GM21529 (cell line): ENCODE results near the gene TRABD2A.
"Not testable (repeated sequence)": the region's sequence is repeated elsewhere in the genome, so short reads cannot be mapped to it uniquely, and the experiment has no call there.

Experiments used
- ATAC-seq: cut with Tn5 transposase; IDR thresholded peaks from one replicate; pipeline ENCODE4 v1.9.1; 2021; ENCODE audit not compliant: unreplicated experiment

TRABD2A gene

DNA sequence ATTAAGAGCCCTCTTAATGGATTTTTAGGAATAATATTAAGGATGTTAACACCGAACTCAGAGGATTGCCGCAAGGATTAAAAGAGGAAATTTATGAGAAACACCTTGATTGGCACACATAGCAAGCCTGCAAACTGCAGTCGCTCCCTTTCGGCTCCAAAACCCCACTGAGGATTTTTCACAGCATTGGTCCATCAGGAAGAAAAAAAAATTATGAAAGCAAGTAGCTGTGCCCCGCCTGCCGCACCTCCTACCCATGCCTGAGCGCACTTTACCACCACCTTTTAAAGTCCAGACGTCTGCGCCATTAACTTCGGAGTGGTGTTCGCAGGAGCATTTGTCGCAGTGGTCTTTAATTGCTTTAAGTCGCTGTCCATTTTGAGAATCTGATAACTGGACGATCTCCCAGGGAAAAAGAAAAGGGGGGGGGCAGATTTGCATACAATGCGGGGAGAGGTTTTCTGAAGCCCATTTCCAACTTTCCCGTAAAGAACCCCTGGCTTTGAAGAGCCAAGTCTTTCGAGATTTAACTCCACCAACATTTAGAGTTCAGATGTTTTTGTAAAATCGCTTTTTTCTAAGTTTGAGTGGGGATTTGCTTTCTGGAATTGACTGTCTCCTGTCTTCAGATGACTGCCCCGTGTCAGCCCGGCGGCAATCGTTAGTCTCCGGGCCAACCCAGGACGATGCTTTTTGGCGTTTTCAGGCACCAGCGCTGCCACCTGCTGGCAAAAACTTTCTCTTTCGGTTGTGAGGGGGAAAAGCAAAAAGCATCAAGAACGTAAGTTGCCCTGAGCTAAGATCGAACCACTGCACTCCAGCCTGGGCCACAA is 913 bp upstream of the TRABD2A start:
- peak; percentile 63 for ATAC-seq

DNA sequence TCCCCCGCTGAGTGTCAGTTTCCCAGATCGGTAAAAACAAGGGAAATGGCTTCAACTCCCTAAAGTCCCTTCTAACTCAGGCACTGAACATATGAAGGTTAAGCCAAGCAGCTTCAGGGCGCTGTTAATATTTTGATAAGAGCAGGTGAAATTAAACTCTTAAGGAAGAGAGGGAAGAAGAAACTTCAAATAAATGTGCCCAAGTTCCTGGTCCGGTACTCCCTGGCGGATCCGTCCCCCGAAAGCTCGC is 564 bp downstream of the TRABD2A start:
- no peak for ATAC-seq

DNA sequence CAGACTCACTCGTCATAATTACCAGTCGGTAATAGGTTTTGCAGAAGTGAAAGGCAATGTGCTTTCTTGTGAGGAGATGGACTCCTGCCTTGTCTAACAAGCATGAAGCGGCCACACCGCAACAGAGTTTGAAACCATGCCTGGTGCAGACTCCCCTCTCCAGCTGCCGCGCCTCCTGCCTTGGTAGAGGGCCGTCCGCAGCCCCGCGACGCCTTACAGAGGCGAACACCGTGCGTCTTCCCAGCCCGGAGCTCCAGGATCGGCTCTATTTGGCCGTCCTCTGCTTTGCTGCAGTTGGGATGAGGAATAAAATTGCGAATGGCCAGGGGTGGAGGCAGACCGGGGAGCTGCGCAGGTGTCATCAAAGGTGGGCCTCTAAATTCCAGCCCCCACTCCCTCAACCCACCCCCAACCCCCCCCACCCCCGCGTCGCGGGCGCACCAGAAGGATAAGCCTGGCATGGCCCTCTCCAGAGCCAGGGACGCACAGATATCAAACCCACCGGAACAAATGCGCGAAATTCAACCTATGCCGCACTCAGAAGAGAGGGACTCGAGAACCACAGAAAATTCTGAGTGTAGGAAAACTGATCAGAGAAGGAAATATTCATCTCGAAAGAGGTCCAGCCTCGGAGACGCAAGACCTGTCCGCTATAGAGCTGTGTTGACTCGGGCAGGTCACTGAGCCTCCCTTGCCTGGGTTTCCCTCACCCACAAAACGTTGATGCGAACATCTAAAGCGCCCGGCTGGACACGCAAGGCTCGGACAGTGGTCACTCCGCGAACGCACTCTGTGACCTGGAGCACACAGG is 1.1 kb downstream of the TRABD2A start:
- peak; percentile 49 for ATAC-seq

DNA sequence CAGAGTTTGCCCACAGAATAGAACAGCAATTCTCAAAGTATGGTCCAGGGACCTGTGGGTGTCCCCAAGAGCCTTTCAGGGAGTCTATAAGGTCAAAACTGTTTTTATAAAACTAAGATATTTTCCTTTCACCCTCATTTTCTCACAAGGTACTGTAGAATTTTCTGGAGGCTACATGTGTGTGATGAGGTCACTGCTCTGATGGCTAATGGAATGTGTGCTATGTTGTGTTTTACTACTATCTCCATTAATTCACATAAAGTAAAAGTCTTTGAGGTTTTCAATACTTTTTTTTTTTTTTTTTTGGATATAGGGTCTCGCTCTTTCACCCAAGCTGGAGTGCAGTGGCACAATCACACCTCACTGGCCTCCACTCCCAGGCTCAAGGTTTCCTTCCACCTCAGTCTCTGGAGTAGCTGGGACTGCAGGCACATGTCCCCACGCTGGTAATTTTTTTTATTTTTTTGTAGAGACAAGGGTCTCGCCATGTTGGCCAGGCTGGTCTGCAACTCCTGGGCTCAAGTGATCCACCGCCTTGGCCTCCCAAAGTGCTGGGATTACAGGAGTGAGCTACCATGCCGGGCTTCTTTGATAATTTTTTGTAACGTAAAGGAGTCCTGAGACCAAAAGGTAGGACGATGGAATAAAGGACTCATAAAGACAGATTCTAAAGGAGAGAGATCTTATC is 1.8 kb downstream of the TRABD2A start:
- no peak for ATAC-seq

DNA sequence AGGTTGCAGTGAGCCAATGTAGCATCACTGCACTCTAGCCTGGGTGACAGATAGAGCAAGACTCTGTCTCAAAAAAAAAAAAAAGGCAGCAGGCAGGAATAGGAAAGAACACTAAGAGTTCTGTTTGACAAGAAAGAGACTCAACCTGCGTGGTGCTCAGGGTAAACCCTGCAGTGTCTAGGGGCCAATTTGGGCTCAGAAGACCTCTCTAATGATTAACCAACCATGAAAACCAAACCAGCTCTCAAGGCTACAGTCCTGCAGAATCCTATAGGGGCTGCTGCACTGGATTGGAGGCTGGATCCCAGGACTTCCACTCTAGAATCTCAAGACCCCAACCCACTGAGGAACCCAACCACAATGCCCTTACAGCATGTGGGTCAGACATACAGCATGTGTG is 2.4 kb downstream of the TRABD2A start:
- ATAC-seq: no peak

DNA sequence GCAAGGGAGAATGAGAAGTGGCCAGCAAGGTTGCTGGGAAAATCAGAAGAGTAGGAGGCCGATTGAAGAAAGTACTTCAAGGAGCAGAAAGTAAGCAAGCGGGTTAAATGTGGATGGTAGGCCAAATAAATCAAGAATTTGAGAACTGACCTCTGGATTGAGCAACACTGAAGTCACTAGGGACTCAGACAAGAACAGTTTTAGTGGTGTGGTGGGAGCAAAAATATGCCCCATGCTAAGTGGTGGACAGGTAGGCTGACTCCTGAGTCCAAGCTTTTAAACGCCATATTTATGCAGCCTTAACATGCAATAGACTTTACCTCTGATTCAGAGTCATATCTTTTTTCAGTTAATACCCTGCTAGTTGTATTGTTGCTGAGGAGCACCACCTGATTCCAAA is 4.5 kb downstream of the TRABD2A start:
- no peak for ATAC-seq

DNA sequence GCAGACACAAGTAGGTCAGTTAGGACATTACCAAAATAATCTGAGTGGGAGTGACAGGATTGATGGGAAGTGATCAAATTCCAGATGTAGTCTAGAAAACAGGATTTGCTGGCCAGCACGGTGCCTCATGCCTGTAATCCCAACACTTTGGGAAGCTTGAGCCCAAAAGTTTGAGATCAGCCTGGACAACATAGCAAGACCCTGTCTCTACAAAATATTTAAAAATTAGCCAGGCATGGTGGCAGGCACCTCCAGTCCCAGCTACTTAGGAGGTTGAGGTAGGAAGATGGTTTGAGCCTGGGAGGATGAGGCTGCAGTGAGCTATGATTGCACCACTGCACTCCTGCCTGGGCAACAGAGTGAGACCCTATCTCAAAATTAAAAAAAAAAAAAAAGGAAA is 5.3 kb downstream of the TRABD2A start:
- ATAC-seq: not testable (repeated sequence)

DNA sequence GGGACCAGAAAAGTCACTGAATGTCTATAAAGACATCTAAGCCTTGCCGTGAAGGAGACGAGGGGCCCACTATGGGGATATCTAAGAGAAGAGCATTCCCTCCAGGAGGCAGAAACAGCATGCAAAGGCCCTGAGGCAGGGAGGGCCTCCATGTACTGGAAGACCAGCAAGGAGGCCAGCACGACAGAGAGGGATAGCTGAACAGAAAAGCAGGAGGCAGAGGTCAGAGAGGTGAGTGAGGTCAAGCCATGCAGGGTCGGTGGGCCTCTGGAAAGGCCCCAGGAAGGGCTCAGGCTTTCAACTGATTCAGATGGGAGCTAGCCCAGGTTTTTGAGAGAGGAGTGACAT is 5.7 kb downstream of the TRABD2A start:
- no peak for ATAC-seq

DNA sequence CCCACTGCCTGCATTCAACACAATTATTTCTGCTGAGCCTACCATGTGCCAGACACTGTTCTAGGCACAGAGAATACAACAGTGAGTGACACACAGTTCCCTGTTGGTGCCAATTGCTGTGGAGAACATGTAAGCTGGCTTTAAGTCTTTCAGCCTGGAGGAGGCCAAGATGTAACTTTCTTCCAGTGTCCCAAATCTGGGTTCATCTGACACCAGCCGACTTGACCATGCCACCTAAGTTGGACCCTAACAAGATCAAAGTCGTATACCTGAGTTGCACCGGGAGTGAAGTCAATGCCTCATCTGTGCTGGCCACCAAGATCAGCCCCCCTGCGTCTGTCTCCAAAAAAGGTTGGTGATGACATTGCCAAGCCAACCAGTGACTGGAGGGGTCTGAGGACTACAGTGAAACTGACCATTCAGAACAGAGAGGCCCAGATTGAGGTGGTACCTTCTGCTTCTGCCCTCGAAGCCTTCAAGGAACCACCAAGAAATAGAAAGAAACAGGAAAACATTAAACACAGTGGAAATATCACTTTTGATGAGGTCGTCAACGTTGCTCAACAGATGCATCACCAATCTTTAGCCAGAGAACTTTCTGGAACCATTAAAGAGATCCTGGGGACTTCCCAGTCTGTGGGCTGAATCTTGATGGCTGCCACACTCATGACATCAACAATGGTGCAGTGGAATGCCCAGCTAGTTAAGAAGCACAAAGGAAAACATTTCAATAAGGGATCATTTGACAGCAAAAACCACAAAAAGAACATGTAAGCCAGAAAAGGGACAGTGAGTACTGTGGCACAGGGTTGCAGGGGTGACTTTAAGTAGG is 6.3 kb downstream of the TRABD2A start:
- ATAC-seq: no peak

DNA sequence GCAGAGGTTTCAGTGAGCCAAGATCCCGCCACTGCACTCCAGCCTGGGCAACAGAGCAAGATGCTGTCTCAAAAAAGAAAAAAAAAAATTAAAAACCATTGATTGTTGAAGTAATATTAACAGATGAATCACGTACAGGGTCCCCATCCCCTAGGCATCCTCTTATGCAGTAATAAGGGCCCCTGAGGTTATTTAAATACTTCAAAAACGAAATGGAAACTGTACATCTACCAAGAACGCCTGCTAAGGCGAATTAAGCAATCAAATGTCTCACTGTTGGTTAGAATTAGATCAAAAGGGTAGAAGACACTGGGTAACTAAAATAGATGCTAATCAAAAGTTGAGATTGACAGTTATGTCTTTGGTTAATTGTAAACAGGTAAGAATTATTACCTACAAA is 7.5 kb downstream of the TRABD2A start:
- no peak for ATAC-seq

DNA sequence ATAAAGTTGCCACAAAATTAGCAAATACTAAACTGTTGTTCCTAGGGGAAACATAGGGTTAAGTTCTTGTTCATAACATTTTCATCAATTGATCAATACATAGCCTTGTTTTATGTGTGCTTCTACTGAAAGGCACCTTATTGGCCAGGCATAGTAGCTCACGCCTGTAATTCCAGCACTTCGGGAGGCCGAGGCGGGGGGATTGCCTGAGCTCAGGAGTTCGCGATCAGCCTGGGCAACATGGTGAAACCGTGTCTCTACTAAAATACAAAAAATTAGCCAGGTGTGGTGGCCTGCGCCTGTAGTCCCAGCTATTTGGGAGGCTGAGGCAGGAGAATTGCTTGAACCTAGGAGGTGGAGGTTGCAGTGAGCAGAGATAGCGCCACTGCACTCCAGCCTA is 8.2 kb downstream of the TRABD2A start:
- not testable (repeated sequence) for ATAC-seq

DNA sequence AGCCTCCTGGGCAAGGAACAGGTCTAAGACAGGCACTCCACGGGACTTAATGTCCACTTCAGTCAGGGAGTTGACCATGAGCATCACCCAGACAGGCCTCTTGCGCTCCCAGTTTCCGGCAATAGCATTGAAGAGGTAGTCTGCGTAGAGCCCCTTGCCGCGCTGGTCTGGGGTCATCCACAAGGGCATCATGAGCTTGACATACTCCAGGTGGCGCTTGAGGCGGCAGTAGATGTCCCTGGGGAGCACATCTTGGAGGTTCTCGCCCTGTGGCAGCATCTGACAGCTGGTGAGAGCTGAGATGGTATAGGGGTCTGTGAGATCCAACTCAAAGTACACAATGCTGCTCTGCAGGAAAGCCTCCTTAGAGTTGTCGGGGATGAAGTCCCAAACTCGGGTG is 10.6 kb downstream of the TRABD2A start:
- peak; percentile 58 for ATAC-seq

DNA sequence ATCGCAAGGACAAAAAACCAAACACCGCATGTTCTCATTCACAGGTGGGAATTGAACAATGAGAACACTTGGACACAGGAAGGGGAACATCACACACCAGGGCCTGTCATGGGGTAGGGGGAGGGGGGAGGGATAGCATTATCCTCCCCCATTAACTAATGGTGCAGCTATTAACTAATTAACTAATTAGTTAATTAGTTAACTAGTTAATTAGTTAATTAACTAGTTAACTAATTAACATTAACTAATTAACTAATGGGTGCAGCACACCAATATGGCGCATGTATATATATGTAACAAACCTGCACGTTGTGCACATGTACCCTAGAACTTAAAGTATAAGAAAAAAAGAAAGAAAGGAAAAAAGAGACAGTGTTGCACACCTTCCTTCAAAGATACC is 12.6 kb downstream of the TRABD2A start:
- ATAC-seq: not testable (repeated sequence)

DNA sequence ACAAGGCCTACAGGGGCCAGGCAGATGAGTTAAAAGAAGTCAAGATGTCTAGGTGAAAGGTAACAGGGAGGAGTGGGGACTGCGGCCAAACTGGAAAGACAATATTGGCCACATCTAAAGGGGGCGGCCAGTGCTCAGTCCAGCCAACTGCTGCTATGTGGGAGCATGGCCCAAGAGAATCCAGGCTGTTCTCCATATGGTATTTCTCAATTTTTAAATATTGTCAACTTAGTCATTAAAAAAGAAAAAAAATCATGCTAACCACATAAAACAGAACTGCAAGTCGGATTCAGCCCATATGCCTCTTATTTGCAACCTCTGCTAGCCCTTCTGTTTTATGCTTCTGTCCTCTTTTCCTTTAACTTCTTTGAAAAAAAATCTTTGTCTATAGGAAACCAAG is 14.8 kb downstream of the TRABD2A start:
- ATAC-seq: no peak

DNA sequence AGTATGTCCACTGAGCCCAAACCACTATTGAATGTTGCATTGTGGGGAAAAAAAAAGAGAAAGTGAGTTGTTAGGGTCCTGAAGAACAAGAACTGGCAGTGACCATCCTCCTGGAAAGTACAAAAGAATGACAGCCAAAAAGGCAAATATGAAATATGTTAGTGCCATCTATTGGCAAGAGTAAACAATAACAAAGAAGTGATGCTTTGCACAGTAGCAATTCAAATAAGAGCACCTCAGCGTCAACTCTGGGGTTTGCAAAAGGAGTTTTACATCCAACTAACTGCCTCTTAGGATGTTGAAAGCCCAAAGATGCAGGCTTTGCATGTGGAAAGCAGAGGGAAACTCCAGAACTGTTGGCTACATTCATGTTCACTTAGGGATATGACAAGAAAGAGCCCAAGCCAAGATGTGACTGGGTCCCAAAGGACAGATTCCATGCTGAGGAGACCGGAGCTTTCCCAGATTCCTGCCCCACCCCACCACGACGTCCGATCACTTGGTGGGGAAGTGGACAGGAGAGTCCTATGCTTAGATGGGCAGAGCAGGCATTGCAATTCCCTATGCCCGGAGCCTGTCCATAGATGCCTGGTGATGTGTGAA is 15.6 kb downstream of the TRABD2A start:
- ATAC-seq: peak; percentile 72

DNA sequence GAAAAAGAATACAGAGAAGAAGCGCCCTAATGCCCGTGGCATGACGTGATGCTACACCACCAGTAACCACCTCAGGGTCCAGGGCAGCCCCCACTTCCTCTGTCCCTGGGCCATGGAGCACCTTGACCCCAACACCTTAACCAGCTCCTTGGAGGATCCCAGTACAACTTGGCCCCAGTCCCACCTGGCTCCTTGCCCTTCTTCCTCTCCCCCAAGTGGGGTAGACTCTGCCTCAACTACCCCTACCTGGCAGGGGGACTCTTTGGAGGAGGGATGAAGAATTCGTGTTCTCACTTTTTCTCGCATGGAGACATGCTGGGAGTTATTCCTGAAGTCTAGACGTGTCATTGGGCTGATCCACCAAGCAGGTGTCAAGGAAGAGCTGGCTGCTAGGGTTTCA is 18.9 kb downstream of the TRABD2A start:
- ATAC-seq: no peak

DNA sequence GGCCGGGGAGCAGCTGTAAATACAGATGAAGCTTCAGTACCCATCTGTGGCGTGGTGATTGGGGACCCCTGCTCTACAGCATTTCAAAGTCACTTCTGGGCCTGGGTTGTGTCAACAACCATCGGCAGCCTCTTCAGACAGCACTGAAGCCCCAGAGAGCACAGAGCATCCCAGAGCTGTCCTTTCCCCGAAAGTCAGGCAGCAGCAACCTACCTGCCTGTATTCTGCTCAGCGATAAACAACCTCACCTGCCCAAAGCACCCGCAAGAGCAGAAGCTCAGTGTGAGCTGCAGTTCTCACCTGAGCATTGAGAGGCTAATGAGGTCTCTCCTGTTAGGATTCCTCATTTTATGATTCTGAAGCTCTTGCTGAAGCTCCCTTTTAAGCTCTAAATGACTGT is 19.3 kb downstream of the TRABD2A start:
- ATAC-seq: no peak

DNA sequence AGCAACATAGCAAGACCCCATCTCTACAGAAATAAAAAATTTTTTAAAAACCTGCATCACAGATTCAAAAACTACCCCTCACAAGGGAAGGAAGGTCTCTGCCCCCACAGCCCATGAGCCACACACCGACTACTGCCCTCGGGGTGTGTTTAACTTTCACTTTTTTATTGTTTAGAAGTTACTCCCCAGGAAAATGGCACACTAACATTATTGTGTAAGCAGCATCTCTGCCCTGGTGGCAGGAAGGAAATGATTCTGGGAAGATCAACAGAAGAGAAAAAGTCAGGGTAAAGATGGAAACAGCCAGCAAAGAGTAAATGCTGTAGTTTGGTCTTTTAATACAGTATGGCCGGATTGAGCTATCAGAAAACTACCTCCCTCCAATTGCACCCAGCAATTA is 21.9 kb downstream of the TRABD2A start:
- no peak for ATAC-seq

DNA sequence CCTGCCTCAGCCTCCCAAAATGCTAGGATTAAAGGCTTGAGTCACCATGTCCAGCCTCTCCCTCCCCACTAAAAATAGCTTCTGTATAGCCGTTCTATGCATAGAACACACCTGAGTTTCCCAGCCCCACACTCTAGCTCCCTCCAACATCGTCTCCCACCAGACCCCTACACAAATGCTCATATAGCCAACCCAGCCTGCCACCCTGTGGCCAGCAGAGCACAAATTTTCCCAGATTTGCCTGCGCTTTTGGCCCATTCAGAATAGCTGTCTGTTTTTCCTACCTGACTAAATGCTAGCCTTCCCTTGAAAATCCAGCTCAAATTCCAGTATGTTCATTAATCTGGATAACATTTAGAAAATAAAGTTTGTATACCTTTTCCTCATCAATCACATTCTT is 22.8 kb downstream of the TRABD2A start:
- no peak for ATAC-seq

DNA sequence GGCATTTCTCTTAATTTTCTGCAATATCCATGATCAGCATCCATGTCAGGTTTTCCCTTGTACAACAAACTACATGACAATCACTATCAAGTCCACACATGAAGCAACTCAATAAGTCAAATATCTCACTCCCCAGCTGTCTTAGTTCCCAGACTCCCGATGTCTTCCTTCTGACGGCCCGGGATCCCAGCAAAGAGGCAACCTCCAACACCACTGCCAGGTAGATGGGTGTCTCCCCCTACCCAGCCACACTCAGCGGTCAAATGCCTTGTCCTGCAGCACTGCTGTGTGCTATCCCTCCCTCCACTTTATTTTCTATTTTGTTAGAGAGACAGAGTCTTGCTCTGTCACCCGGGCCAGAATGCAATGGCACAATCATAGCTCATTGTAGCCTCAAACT is 23.3 kb downstream of the TRABD2A start:
- ATAC-seq: no peak

DNA sequence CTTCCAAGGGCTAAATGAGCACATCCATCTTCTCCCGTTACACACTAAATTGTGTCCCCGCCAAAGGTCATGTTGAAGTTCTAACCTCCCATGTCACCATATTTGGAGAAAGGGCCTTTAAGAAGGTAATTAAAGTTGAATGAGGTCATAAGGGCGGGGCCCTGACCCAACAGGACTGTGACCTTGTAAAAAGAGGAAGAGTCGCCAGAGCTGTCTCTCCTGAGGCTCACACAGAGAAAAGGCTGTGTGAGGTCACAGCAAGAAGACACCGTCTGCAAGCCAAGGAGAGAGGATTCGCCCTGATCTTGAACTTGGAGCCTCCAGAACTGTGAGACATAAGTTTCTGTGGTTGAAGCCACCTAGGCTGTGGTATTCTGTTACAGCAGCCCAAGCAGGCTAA is 24.1 kb downstream of the TRABD2A start:
- no peak for ATAC-seq
